HG03520 (cell line): ENCODE results near the gene WAPL.

Experiments
- ATAC-seq: cut with Tn5 transposase; IDR thresholded peaks from one replicate; pipeline ENCODE4 v1.9.1; 2021; ENCODE audit warnings: mild to moderate bottlenecking, moderate library complexity; ENCODE audit not compliant: unreplicated experiment

Gene WAPL

GRCh38 chr10:86481761-86482160 is 39.8 kb downstream of the WAPL start:
- no peak for ATAC-seq

DNA sequence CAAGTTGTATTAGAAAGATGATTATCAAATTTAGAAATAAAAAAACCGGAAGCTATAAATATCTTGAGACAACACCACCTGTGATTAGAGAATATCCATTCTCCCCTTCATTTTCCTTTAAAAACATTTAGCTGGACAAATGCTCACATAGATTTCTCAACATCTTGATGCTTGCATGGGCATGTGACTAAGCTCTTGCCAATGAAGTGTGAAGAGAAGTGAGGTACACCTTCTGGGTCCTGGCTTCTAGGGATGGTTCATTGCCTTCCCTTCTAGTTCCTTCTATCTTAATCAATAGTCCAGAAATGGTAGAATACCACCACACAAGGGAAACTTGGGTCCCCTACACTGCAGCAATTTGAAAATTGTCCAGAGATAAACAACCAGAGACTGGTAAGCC is 41.0 kb downstream of the WAPL start:
- no peak for ATAC-seq

DNA sequence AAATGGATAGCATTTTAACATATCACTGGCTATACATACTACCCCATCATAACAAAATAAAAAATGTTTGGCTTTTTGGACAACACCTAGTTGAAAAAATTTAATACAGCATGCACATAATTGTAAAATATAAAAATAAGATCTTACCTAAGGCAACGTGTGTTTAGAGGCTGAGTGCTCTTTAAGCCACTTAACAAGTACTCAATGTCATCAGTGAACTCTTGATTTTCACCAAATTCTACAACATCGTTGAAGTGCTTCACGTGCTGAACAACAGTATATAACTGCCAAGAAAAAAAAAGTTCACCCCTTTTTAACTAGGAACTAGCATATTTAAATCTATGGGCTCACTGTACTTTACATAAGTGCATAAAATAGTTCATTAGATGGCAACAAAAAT is 49.5 kb downstream of the WAPL start:
- ATAC-seq: no peak

- ATAC-seq: no peak
Observed at GRCh38 chr10:86461963-86462804, 59.4 kb downstream of the WAPL start.

GRCh38 chr10:86451604-86451960 is 70.0 kb downstream of the WAPL start:
- ATAC-seq: no peak

- ATAC-seq: no peak
Observed at GRCh38 chr10:86450806-86451603, 70.6 kb downstream of the WAPL start.

- ATAC-seq: no peak
Observed at GRCh38 chr10:86449926-86450558, 71.5 kb downstream of the WAPL start.

DNA sequence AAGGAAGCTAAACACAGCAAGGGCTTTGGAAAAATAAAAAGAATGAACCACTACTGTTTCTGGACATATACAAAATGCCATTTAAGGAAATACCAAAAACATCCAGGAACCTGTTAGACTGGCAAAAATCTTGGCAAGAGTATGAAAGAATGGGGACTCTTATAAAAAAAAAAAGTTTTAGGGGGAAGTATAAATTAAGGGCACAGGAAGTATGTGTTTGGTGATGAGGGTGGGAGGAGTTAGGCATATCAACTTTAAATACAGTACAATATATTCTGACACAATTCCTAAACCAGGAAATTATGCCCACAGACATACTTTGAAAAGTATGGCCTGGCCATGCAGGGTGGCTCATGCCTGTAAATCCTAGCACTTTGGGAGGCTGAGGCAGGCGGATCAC is 74.2 kb downstream of the WAPL start:
- ATAC-seq: no peak

GRCh38 chr10:86446987-86447386 is 74.6 kb downstream of the WAPL start:
- ATAC-seq: no peak

DNA sequence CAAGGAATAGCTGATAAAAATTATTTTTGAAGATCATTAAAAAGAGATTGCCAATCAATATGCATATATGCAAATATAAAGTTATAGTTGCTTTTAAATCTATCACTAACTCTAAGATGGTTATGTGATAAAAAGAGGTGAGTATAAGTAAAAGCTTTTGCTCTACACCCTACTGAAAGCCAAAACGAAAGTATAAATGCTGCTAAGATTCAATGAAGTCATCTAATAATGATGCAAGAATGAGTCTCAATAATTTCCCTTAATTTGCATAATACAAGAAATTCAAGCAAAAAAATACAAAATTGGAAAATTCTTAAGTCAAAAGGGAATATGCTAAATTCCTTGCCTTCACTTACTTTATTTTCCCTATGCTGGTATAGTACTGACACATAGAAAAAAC is 75.2 kb downstream of the WAPL start:
- ATAC-seq: no peak

DNA sequence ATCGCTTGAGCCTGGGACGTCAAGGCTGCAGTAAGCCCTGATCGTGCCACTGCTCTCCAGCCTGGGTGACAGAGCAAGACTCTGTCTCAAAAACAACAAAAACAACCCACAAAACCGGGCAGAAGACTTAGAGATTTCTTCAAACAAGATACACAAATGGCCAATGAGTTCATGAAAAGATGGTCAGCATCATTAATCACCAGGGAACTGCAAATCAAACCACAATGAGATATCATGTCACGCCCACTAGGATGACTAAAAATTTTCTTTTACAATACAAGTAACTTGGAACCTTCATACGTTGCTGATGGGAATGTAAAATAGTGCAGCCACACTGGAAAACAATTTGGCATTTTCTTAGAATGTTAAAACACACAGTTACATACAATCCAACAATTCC is 77.7 kb downstream of the WAPL start:
- ATAC-seq: no peak

GRCh38 chr10:86443069-86443468 is 78.5 kb downstream of the WAPL start:
- no peak for ATAC-seq

DNA sequence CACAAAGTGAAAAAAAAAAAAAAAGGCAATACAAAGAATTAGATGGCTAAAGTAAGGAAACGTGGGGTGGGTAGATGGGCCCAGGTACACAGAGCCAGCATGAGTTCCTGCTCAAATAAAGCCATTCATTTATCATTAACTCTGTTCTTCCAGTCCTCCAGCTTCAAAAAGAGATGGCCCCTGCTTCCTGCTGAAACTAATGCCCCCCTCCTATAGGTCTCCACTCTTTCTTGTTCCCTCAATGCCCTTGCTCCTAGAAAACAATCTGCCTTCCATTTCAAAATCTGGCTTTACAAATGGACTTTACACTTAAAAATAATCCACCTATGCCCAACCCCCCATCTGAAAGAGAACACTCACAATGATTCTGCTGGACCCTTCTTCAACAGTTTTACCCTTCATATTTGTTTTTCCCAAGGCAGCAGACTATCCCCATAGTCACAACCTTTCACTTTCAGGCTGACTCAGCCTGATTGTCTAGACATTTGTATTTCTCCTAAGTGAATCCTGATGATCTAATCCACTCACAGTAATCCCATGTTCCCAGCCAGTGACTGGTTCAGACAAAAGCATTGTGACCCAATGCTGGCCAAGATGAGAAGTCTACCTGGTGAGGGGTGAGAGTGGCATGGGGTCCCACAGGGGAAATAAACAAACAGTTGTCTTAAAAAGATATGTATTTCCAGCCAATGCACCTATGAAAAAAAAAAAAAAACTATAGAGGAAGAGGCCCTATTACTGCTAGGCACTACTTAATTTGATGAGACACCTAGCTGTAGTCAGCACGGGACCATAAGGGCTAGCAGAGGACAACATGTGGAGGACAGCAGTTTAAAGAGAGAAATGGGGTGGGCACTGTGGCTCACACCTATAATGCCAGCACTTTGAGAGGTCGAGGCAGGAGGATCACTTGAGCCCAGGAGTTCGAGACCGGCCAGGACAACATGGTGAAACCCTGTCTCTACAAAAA is 80.4 kb downstream of the WAPL start:
- no peak for ATAC-seq

DNA sequence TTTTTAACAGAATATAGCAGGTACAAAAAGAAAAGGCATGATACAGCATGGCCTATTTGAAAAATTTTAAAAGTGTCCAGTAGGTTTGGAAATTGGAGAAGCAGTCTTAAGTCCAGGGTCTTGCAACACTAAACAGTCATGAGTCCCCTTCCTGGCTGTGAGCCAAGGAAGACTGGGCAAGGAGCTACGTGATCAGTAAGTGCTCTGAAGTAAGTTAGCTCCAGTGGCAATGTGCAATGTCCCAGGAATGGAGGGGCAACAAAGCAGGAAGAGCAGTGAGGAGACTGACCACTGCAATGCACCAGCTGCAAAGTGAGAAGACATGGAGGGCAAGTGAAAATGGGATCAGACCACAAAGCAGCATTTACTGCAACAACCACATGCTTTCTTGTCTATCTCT is 82.0 kb downstream of the WAPL start:
- no peak for ATAC-seq

DNA sequence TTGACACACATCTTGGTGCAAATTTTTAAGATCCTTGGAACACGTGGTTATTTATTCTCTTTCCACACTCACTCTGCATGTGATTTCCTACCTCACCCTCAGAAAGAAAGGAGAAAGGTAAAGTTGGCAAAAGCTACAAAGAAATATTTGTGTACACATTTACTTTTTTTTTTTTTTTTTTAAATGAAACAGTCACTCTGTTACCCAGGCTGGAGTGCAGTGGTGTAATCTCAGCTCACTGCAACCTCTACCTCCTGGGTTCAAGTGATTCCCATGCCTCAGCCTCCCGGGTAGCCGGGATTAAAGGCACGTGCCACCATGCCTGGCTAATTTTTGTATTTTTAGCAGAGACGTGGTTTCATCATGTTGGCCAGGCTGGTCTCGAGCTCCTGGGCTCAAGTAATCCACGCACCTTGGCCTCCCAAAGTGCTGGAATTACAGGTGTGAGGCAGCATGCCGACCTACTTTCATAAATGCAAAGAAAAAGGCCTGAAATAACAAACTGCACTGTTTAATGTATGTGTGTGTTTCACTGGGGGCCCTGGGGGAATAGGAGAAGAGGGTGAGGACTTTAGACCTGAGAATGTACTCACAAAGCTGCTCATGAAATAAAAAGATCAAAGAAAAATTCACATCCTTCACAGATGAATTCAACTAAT is 83.4 kb downstream of the WAPL start:
- no peak for ATAC-seq

DNA sequence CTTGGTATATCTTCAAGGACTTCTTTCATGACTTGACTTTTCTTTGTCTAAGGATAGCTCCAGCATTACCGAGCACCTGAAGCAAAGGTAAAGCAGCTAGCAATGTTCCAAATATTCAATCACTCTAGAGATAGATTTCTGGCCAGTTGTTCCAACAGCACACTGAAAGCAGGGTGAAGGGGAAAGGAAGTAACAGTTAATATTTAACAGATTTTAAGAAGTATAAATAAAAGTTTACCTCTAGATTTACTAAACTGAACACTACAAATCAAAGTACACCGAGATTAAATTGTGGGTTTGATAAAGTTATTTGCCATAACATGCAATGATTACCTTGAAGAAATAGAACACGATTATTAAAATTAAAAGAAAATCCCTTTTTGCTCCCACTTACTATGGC is 84.1 kb downstream of the WAPL start:
- ATAC-seq: no peak

- ATAC-seq: no peak
Observed at GRCh38 chr10:86436963-86437362, 84.6 kb downstream of the WAPL start.

DNA sequence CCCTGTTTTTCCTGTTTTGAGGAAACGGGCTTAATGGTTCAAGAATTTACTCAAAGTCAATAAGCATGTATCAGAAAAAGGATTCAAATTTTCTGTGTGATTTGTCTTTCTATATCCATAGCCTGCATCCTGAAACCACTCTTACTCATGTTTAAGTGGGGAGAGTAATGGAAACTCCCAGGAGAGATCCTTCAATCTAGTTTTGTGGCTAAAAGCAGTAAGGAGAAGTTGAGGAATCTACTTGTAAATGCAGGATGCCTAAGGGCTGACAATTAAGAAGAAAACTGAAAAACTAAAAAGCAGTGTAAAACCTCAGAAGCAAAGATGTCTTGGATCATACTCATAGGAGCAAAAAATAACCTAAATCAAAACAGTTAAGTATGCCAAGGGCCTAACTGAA is 86.9 kb downstream of the WAPL start:
- no peak for ATAC-seq

DNA sequence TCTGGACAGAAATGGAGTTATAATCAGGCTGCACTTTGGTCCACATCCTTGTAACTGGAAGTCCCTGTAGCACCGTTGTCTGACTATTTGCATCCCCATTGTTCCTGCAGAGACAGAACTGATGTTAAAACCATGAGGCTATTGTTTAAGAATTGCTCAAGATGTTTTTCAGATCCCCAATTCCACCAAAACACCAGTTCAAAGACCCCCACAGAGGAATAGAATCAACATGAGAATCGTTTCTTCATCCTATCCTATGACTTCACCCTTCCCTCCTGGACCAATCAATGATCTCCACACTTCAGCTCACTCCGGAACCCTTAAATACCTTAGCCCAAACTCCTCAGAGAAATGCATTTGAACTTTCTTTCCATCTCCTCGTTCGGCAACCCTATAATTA is 97.9 kb downstream of the WAPL start:
- no peak for ATAC-seq

- no peak for ATAC-seq
Observed at GRCh38 chr10:86419101-86419500, 102.5 kb downstream of the WAPL start.
